IMR-90 (cell line): ENCODE results near the gene TBC1D1. TPM values are rescaled to one million over a fixed set of nuclear protein-coding genes. Genes with fewer than 3 reads are reported as not detected.

Experiments
- ATAC-seq: fragments of 200-7000 bp; cut with Tn5 transposase; 2 replicates; pipeline ENCODE4 v1.9.1; 2020; ENCODE audit warnings: low read depth, mild to moderate bottlenecking, moderate library complexity
- BruUV-seq: library from RNA; stranded (reverse); fragments of 400-500 nt; replicated peaks from 2 replicates; lab custom pipeline; 2021; lab: Mats Ljungman, UMichigan
- CTCF ChIA-PET: fragments of 300-600 bp; formaldehyde crosslinking; extraction: SDS; loops from one replicate; lab custom pipeline; 2021; ENCODE audit warnings: antibody characterized with exemption; lab: Yijun Ruan, JAX
- POLR2A ChIA-PET: fragments of 300-600 bp; sonication (Branson Sonifier 250); formaldehyde crosslinking; loops from one replicate; lab custom pipeline; 2022; ENCODE audit warnings: antibody characterized with exemption; ENCODE audit not compliant: unreplicated experiment; lab: Charles Lee
- DNase-seq: peaks from one replicate; pipeline ENCODE4 v3.0.0; 2013
- H2AFZ ChIP-seq: replicated peaks from 2 replicates; pipeline ENCODE3; 2013; ENCODE audit warnings: low read length, mild to moderate bottlenecking; ENCODE audit not compliant: poor library complexity
- H2AK5ac ChIP-seq: 2 replicates; pipeline ENCODE4 v1.6.1; 2013; ENCODE audit warnings: low read depth, low read length, inconsistent platforms
- H2AK9ac ChIP-seq: replicated peaks from 2 replicates; pipeline ENCODE3; 2013; ENCODE audit warnings: mild to moderate bottlenecking, low read depth, low read length, moderate library complexity; ENCODE audit not compliant: poor library complexity
- H2BK120ac ChIP-seq: 2 replicates; pipeline ENCODE4 v1.6.1; 2013; ENCODE audit warnings: low read depth, low read length, inconsistent platforms
- H2BK15ac ChIP-seq: 3 replicates; pipeline ENCODE4 v1.6.1; 2013; ENCODE audit warnings: low read depth, low read length, inconsistent platforms
- H2BK20ac ChIP-seq: 2 replicates; pipeline ENCODE4 v1.6.1; 2013; ENCODE audit warnings: low read depth, mild to moderate bottlenecking, inconsistent platforms, low read length, moderate library complexity
- H2BK5ac ChIP-seq: 2 replicates; pipeline ENCODE4 v1.6.1; 2013; ENCODE audit warnings: mild to moderate bottlenecking, low read depth, low read length, inconsistent platforms; ENCODE audit not compliant: poor library complexity, severe bottlenecking
- H3K14ac ChIP-seq: replicated peaks from 2 replicates; pipeline ENCODE4 v1.6.1; 2013; ENCODE audit warnings: low read depth, low read length, inconsistent platforms
- H3K18ac ChIP-seq: 2 replicates; pipeline ENCODE4 v1.6.1; 2013; ENCODE audit warnings: low read depth, low read length, control low read depth
- H3K23ac ChIP-seq: 2 replicates; pipeline ENCODE4 v1.6.1; 2013; ENCODE audit warnings: low read depth, low read length, inconsistent platforms
- H3K27ac ChIP-seq: 2 replicates; pipeline ENCODE4 v1.5.1; 2013; ENCODE audit warnings: mild to moderate bottlenecking, control low read depth, low read length; ENCODE audit not compliant: insufficient read depth
- H3K27me3 ChIP-seq: 2 replicates; pipeline ENCODE4 v1.6.1; 2013; ENCODE audit warnings: low read length; ENCODE audit not compliant: control insufficient read depth, insufficient read depth
- H3K36me3 ChIP-seq: 2 replicates; pipeline ENCODE4 v1.6.1; 2013; ENCODE audit warnings: low read length, mixed read lengths; ENCODE audit not compliant: control insufficient read depth, insufficient read depth
- H3K4ac ChIP-seq: 2 replicates; pipeline ENCODE4 v1.6.1; 2013; ENCODE audit warnings: low read depth, low read length, inconsistent platforms
- H3K4me1 ChIP-seq: 2 replicates; pipeline ENCODE4 v1.6.1; 2013; ENCODE audit warnings: low read length, mixed read lengths; ENCODE audit not compliant: control insufficient read depth, insufficient read depth
- H3K4me2 ChIP-seq: 2 replicates; pipeline ENCODE4 v1.6.1; 2013; ENCODE audit warnings: low read depth, mild to moderate bottlenecking, control low read depth, low read length, moderate library complexity
- H3K4me3 ChIP-seq: 2 replicates; pipeline ENCODE4 v1.5.1; 2013; ENCODE audit warnings: low read depth, mild to moderate bottlenecking, control low read depth, low read length, moderate library complexity; ENCODE audit not compliant: insufficient read depth
- H3K56ac ChIP-seq: 2 replicates; pipeline ENCODE4 v1.6.1; 2013; ENCODE audit warnings: low read length, inconsistent platforms; ENCODE audit not compliant: insufficient read depth; ENCODE audit errors: extremely low read depth
- H3K79me1 ChIP-seq, 2 experiments: 2 replicates each; pipeline ENCODE4 v1.6.1; 2013; ENCODE audit warnings: low read length in 2 of 2, inconsistent platforms in 1 of 2, low read depth in 1 of 2
- H3K9ac ChIP-seq: 2 replicates; pipeline ENCODE4 v1.6.1; 2013; ENCODE audit warnings: low read depth, low read length, control low read depth
- H3K9me1 ChIP-seq: 2 replicates; pipeline ENCODE4 v1.6.1; 2013; ENCODE audit warnings: low read length, inconsistent platforms; ENCODE audit not compliant: insufficient read depth
- H3K9me3 ChIP-seq: 2 replicates; pipeline ENCODE4 v1.6.1; 2013; ENCODE audit warnings: low read length; ENCODE audit not compliant: control insufficient read depth, insufficient read depth
- H4K20me1 ChIP-seq: 2 replicates; pipeline ENCODE4 v1.6.1; 2013; ENCODE audit warnings: low read length, inconsistent platforms; ENCODE audit not compliant: insufficient read depth
- H4K5ac ChIP-seq: 2 replicates; pipeline ENCODE4 v1.6.1; 2013; ENCODE audit warnings: mild to moderate bottlenecking, low read depth, low read length, control low read depth
- H4K8ac ChIP-seq, 2 experiments: 2 replicates each; pipeline ENCODE4 v1.6.1; 2013; ENCODE audit warnings: low read depth in 2 of 2, low read length in 2 of 2, control low read depth in 1 of 2, inconsistent platforms in 1 of 2
- H4K91ac ChIP-seq: 2 replicates; pipeline ENCODE4 v1.6.1; 2013; ENCODE audit warnings: low read depth, low read length, inconsistent platforms; ENCODE audit not compliant: insufficient read depth
- CHD1 ChIP-seq: IDR thresholded peaks from 2 replicates; pipeline ENCODE4 v1.6.1; 2012; ENCODE audit warnings: low read depth, low read length, improper control_type of control experiment
- CTCF ChIP-seq: conservative IDR thresholded peaks from 2 replicates; pipeline ENCODE4 v1.5.1; 2012; ENCODE audit warnings: mild to moderate bottlenecking, low read depth, low read length, improper control_type of control experiment
- MXI1 ChIP-seq: IDR thresholded peaks from 2 replicates; pipeline ENCODE4 v1.6.1; 2012; ENCODE audit warnings: low read depth, mild to moderate bottlenecking, low read length, moderate library complexity, borderline replicate concordance
- POLR2A ChIP-seq: IDR thresholded peaks from 2 replicates; pipeline ENCODE4 v1.6.1; 2012; ENCODE audit warnings: mild to moderate bottlenecking, low read depth, low read length
- RCOR1 ChIP-seq: IDR thresholded peaks from 2 replicates; pipeline ENCODE4 v1.6.1; 2012; ENCODE audit warnings: mild to moderate bottlenecking, low read length, improper control_type of control experiment; ENCODE audit not compliant: insufficient replicate concordance
- RFX5 ChIP-seq: IDR thresholded peaks from 2 replicates; pipeline ENCODE4 v1.8.0; 2012; ENCODE audit warnings: low read depth, mild to moderate bottlenecking, low read length, moderate library complexity
- SMC3 ChIP-seq: fragments of 150-350 bp; IDR thresholded peaks from 2 replicates; pipeline ENCODE4 v1.6.1; 2016; ENCODE audit warnings: low read depth, mild to moderate bottlenecking, antibody characterized with exemption, low read length, moderate library complexity
- WGBS, 2 experiments: methylation state at CpG; one replicate each; pipeline versions ENCODE4 v1.1.5 to v1.1.7; 2013; ENCODE audit warnings: missing lambda C conversion rate in 2 of 2; ENCODE audit not compliant: insufficient read length in 1 of 2; ENCODE audit errors: extremely low coverage in 2 of 2; 5-methylcytosine and 5-hydroxymethylcytosine counted together
- dilution Hi-C: fragments of 300-500 bp; cut with HindIII; formaldehyde crosslinking; loops from one replicate; pipeline ENCODE4 v1.14.3; 2018; ENCODE audit warnings: low sequenced_read_pairs; ENCODE audit not compliant: unreplicated experiment
- in situ Hi-C: fragments of 300-500 bp; cut with MboI; formaldehyde crosslinking; loops from 3 replicates; pipeline ENCODE4 v1.14.3; 2019; ENCODE audit warnings: low sequenced_read_pairs, inconsistent platforms, mixed read lengths
- intact Hi-C: fragments of 100-400 bp; cut with micrococcal nuclease; formaldehyde crosslinking; loops from 2 replicates; pipeline ENCODE4 v1.10.0; 2022
- polyA plus RNA-seq, 3 experiments: library from polyadenylated mRNA; depleted of rRNA; stranded (reverse); fragments of >200 nt; gene quantifications; 2 replicates each; pipeline ENCODE4 v1.2.3, GENCODE V29; 2012; ENCODE audit warnings: low replicate concordance in 1 of 3
- total RNA-seq: library from RNA; depleted of rRNA; stranded (reverse); fragments of >200 nt; gene quantifications from 2 replicates; pipeline ENCODE4 v1.2.3, GENCODE V29; 2012

Gene TBC1D1
- total and polyA plus RNA-seq, 2 of the 4 experiments (the other 2 are of a cell fraction) = 42.4 to 104 TPM

GRCh38 chr4:38055566-38055965 lies 164.7 kb downstream of the TBC1D1 start:
- DNase-seq (no peak), ATAC-seq (no peak)
- Histone ChIP-seq H3K14ac (no peak overlapping the region), H2AK5ac (no peak overlapping the region), H3K79me1 (0 out of 4 replicates have a peak, but pooled peaks cover 0 to 3% of the 10 kb centered on the region in 2 experiments), H4K20me1 (no peaks in the 10 kb centered on the region), H3K4me1 (peaks cover under 1% of the 10 kb centered on the region; the same call in 1 of the 2 replicates), H3K27me3 (no peaks in the 10 kb centered on the region), H3K36me3 (peaks cover 11% of the 10 kb centered on the region), H3K9me3 (no peaks in the 10 kb centered on the region), H3K4me2 (no peak overlapping the region), H2BK15ac (no peak overlapping the region), H3K9ac (no peak overlapping the region), H4K5ac (no peak overlapping the region), H2BK120ac (no peak overlapping the region), H4K91ac (no peak overlapping the region), H3K56ac (no peak overlapping the region), H3K27ac (no peak overlapping the region), H3K18ac (no peak overlapping the region), H3K23ac (no peak overlapping the region), H4K8ac (no peak overlapping the region), H2BK20ac (no peak overlapping the region), H2AK9ac (no peak overlapping the region), H3K4ac (no peak overlapping the region), H2AFZ (no peak overlapping the region), H3K9me1 (peaks cover 5% of the 10 kb centered on the region; the same call in 1 of the 2 replicates), H3K4me3 (no peak overlapping the region), H2BK5ac (no peak overlapping the region)
- in situ Hi-C loops (no loop called here), dilution Hi-C loops (no loop called here), intact Hi-C loops (no loop called here)
- 96% methylated on average over 4 of the region's 8 CpGs; no CpG with 5 or more reads in 1 of the 2 experiments for WGBS, 2 experiments
- TF ChIP-seq MXI1 (no peak), CHD1 (no peak), POLR2A (no peak), RFX5 (no peak), SMC3 (no peak), RCOR1 (no peak), CTCF (no peak)
- BruUV-seq = no TSS peak
- POLR2A ChIA-PET = no interaction called here
- CTCF ChIA-PET = interaction anchor here (1.0 kb wide), 1 partner anchor 620 kb away, joined by 3 read pairs; no protein-coding TSS in a partner anchor
